WERI-Rb-1 (cell line): ENCODE data around the gene UCP2.
"Not testable (repeated sequence)": the region's sequence is repeated elsewhere in the genome, so short reads cannot be mapped to it uniquely, and the experiment has no call there.

Source experiments
- DNase-seq: peaks from one replicate; pipeline ENCODE4 v3.0.0-alpha.2; 2020
- H3K27ac ChIP-seq: fragments of 250-450 bp; sonication (Bioruptor Pico); 2 replicates; pipeline ENCODE4 v1.5.1; 2020; ENCODE audit warnings: mild to moderate bottlenecking, moderate library complexity
- H3K27me3 ChIP-seq: fragments of 250-450 bp; sonication (Bioruptor Pico); 2 replicates; pipeline ENCODE4 v1.5.1; 2021; ENCODE audit warnings: mild to moderate bottlenecking, low read depth, moderate library complexity; ENCODE audit not compliant: insufficient read depth, severe bottlenecking
- H3K36me3 ChIP-seq: fragments of 250-450 bp; sonication (Bioruptor Pico); 2 replicates; pipeline ENCODE4 v1.5.1; 2020; ENCODE audit warnings: mild to moderate bottlenecking, moderate library complexity
- H3K4me3 ChIP-seq: 2 replicates; pipeline ENCODE4 v1.5.1; 2011; ENCODE audit warnings: low read depth, mild to moderate bottlenecking, control low read depth, low read length
- H3K9me3 ChIP-seq: fragments of 250-450 bp; sonication (Bioruptor Pico); 2 replicates; pipeline ENCODE4 v1.5.1; 2021; ENCODE audit warnings: mild to moderate bottlenecking, moderate library complexity; ENCODE audit not compliant: severe bottlenecking
- TF ChIP-seq, protein P1 (sequence below): IDR thresholded peaks from 2 replicates; pipeline ENCODE4 v1.5.1; 2011; ENCODE audit warnings: low read depth, mild to moderate bottlenecking, control low read depth, inconsistent platforms, low read length

Gene UCP2

DNA sequence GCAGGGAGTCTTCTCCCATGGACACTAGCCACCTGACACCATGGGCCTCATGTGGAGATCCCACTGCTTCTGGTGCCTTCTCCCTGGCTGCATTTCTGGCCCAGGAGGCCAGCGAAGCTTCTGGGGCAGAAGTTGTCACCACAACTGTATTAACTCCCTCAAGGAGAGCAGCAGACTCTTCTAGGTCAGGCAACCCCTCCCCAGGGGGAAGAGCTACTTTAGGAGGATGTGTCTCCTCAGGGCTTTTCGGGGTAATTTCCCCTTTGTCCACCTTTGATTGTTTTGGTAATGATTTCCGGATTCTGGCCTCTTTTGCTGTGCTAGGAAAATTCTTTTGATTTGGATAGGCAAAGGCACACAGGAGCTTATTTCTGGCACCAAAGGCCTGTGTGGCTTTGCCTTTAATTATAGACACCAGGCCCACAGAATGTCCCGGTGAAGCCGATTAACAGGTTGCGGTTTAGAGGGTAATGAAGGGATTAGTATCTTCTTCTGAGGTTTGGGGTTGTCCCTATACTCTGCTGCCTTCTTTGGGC lies 8.9 kb upstream of the UCP2 start:
- DNase-seq, result no peak
- Histone ChIP-seq H3K4me3 (no peak overlapping the region), H3K9me3 (no peaks in the 10 kb centered on the region), H3K27me3 (no peaks in the 10 kb centered on the region), H3K27ac (no peak overlapping the region; the same call in 1 of the 2 replicates), H3K36me3 (no peaks in the 10 kb centered on the region)
- TF ChIP-seq, protein P1, sequence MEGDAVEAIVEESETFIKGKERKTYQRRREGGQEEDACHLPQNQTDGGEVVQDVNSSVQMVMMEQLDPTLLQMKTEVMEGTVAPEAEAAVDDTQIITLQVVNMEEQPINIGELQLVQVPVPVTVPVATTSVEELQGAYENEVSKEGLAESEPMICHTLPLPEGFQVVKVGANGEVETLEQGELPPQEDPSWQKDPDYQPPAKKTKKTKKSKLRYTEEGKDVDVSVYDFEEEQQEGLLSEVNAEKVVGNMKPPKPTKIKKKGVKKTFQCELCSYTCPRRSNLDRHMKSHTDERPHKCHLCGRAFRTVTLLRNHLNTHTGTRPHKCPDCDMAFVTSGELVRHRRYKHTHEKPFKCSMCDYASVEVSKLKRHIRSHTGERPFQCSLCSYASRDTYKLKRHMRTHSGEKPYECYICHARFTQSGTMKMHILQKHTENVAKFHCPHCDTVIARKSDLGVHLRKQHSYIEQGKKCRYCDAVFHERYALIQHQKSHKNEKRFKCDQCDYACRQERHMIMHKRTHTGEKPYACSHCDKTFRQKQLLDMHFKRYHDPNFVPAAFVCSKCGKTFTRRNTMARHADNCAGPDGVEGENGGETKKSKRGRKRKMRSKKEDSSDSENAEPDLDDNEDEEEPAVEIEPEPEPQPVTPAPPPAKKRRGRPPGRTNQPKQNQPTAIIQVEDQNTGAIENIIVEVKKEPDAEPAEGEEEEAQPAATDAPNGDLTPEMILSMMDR, result no peak

DNA sequence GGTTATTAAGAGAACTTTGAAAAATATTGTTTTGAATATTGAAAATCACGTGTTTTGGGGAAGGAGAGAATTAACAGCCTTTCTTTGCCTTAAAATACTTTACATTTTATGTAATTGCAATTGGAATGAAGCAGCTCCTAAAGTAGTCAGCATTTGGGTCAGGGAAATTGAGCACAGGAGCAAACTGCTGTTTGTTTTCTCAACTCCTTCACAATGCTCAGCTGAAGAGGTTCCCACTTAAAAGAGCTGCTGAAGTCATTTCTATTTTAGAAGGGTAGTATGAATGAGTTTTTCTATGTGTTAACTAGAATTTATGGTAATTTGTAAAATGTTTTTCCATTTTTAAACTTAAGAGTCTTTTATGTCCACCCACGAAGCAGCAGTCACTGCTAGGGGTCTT lies 8.1 kb upstream of the UCP2 start:
- H3K9me3 ChIP-seq, result no peaks in the 10 kb centered on the region
- H3K4me3 ChIP-seq, result no peak overlapping the region
- H3K27me3 ChIP-seq, result no peaks in the 10 kb centered on the region
- no peak overlapping the region for H3K27ac ChIP-seq
- no peaks in the 10 kb centered on the region for H3K36me3 ChIP-seq
- no peak for DNase-seq
- TF ChIP-seq, protein P1, result no peak

DNA sequence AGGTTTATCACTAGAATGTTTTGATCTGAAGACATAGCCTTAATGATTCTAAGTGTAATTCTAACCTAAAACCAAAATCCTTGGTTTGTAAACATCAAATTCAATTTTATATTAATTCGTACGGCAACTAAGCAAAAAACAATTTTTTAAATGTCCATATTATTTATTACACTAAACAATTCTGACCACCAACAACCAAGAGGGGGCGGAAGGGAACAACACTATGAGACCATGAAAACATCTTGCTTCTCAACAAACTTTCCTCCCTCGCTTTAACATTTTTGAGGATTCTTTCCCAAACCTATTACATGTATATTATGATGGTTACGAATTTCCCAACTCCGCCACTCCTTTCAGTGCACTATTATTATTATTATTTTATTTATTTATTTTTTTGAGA lies 6.5 kb upstream of the UCP2 start:
- TF ChIP-seq, protein P1, result no peak
- DNase-seq, result no peak
- Histone ChIP-seq H3K27me3 (no peaks in the 10 kb centered on the region), H3K27ac (no peak overlapping the region), H3K36me3 (no peaks in the 10 kb centered on the region), H3K9me3 (no peaks in the 10 kb centered on the region), H3K4me3 (no peak overlapping the region)

- no peak for DNase-seq
- H3K27ac ChIP-seq, result no peak overlapping the region
- no peaks in the 10 kb centered on the region for H3K9me3 ChIP-seq
- TF ChIP-seq, protein P1, result no peak
- H3K4me3 ChIP-seq, result no peak overlapping the region
- H3K27me3 ChIP-seq, result no peaks in the 10 kb centered on the region
- H3K36me3 ChIP-seq, result no peaks in the 10 kb centered on the region
Observed at GRCh38 chr11:73988227-73988626, 5.6 kb upstream of the UCP2 start.

GRCh38 chr11:73985661-73986060 lies 3.0 kb upstream of the UCP2 start:
- not testable (repeated sequence) for H3K4me3 ChIP-seq, H3K9me3 ChIP-seq, H3K27me3 ChIP-seq, H3K27ac ChIP-seq, DNase-seq, H3K36me3 ChIP-seq

- Histone ChIP-seq H3K27me3 (no peaks in the 10 kb centered on the region), H3K9me3 (no peaks in the 10 kb centered on the region), H3K36me3 (peaks cover 24% of the 10 kb centered on the region), H3K27ac (peak overlapping the region; percentile 100), H3K4me3 (peak overlapping the region; percentile 91)
- DNase-seq, result no peak
- TF ChIP-seq, protein P1, result no peak
Observed at GRCh38 chr11:73983741-73984538, 1.3 kb upstream of the UCP2 start.
